ENCODE data around the gene BABAM2. TPM values are rescaled to one million over a fixed set of nuclear protein-coding genes. Genes with fewer than 3 reads are reported as not detected.
A peak's percentile ranks its signal among the peaks of the same experiment; 100 is the strongest.

BABAM2 gene
- total and polyA plus RNA-seq, 5 donors = 45.2 to 65.2 (median 64.0) TPM

- no peak overlapping the region for H3K27ac ChIP-seq (ENCODE audit: low read length)
- DNase-seq (no peak), ATAC-seq (no peak)
- H3K9me3 ChIP-seq (ENCODE audit: control insufficient read depth, low read length) = no peaks in the 10 kb centered on the region
- no peak overlapping the region for H3K4me3 ChIP-seq (ENCODE audit: low read length)
- 94% methylated on average over 5 of the region's 5 CpGs for WGBS
- intact Hi-C loops (cut with DNase I) = no loop called here
- peaks cover 3% of the 10 kb centered on the region for H3K4me1 ChIP-seq (ENCODE audit: control insufficient read depth, insufficient read depth, low read length)
- H3K27me3 ChIP-seq (ENCODE audit: control insufficient read depth, insufficient read depth) = no peaks in the 10 kb centered on the region
Observed at GRCh38 chr2:28148566-28148965, 258.0 kb downstream of the BABAM2 start.

- intact Hi-C loops (cut with DNase I) = no loop called here
- 64% methylated on average over 5 of the region's 5 CpGs for WGBS
- Histone ChIP-seq H3K9me3 (ENCODE audit: control insufficient read depth, low read length) (no peaks in the 10 kb centered on the region), H3K4me3 (ENCODE audit: low read length) (no peak overlapping the region), H3K4me1 (ENCODE audit: control insufficient read depth, insufficient read depth, low read length) (peaks cover 3% of the 10 kb centered on the region), H3K27ac (ENCODE audit: low read length) (no peak overlapping the region), H3K27me3 (ENCODE audit: control insufficient read depth, insufficient read depth) (no peaks in the 10 kb centered on the region)
- DNase-seq (no peak), ATAC-seq (peak in 1 of 2 donors; percentile 29)
Observed at GRCh38 chr2:28150236-28150915, 259.8 kb downstream of the BABAM2 start.

DNA sequence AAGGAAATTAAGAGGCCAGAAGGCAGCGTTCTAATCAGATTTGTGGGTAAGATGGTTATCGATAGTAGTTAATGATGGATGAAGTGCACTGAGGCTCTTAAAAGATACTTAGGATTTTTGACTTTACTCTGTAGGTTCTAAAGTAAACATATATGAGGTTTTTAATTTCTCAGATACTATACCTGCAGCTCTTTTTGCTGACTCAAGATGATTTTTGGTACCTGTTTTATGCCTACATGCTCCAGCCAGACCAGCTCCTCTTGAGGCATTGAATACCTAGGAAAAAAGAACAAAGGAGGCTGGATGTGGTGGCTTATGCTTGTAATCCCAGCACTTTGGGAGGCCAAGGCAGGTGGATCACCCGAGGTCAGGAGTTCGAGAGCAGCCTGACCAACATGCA, 260.5 kb downstream of the BABAM2 start:
- 88% methylated on average over 4 of the region's 4 CpGs for WGBS
- Histone ChIP-seq H3K9me3 (ENCODE audit: control insufficient read depth, low read length) (no peaks in the 10 kb centered on the region), H3K4me1 (ENCODE audit: control insufficient read depth, insufficient read depth, low read length) (peaks cover 3% of the 10 kb centered on the region), H3K27me3 (ENCODE audit: control insufficient read depth, insufficient read depth) (no peaks in the 10 kb centered on the region), H3K27ac (ENCODE audit: low read length) (no peak overlapping the region), H3K4me3 (ENCODE audit: low read length) (no peak overlapping the region)
- DNase-seq = no peak
- no peak for ATAC-seq
- intact Hi-C loops (cut with DNase I) = no loop called here

GRCh38 chr2:28152585-28153280, 262.2 kb downstream of the BABAM2 start:
- 86% methylated on average over 3 of the region's 3 CpGs for WGBS
- no peaks in the 10 kb centered on the region for H3K27me3 ChIP-seq (ENCODE audit: control insufficient read depth, insufficient read depth)
- H3K4me3 ChIP-seq (ENCODE audit: low read length) = no peak overlapping the region
- no peaks in the 10 kb centered on the region for H3K9me3 ChIP-seq (ENCODE audit: control insufficient read depth, low read length)
- ATAC-seq (no peak), DNase-seq (no peak)
- peaks cover 3% of the 10 kb centered on the region for H3K4me1 ChIP-seq (ENCODE audit: control insufficient read depth, insufficient read depth, low read length)
- no peak overlapping the region for H3K27ac ChIP-seq (ENCODE audit: low read length)
- intact Hi-C loops (cut with DNase I) = no loop called here

DNA sequence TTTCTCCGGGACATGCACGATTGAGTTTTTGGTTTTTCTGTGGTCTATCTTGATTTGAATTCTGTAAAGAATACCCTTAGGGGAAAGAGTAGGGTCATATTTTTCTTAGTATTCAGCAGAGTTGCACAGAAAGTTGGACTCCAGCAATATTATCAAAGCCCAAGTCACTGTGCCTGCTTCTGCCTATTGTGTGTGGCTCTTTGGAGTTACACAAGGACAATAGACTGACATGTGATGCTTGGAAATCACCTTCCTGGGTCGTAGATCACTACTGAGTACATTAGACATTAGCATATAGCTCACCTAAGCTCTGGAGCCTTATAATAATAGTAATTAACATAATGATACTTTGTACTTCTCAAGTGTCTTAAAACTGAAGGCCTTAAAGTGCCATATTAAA, 263.3 kb downstream of the BABAM2 start:
- Histone ChIP-seq H3K27ac (ENCODE audit: low read length) (no peak overlapping the region), H3K9me3 (ENCODE audit: control insufficient read depth, low read length) (no peaks in the 10 kb centered on the region), H3K27me3 (ENCODE audit: control insufficient read depth, insufficient read depth) (no peaks in the 10 kb centered on the region), H3K4me3 (ENCODE audit: low read length) (no peak overlapping the region), H3K4me1 (ENCODE audit: control insufficient read depth, insufficient read depth, low read length) (peaks cover 3% of the 10 kb centered on the region)
- WGBS = 88% methylated on average over 3 of the region's 3 CpGs
- DNase-seq (no peak), ATAC-seq (no peak)
- intact Hi-C loops (cut with DNase I) = no loop called here

DNA sequence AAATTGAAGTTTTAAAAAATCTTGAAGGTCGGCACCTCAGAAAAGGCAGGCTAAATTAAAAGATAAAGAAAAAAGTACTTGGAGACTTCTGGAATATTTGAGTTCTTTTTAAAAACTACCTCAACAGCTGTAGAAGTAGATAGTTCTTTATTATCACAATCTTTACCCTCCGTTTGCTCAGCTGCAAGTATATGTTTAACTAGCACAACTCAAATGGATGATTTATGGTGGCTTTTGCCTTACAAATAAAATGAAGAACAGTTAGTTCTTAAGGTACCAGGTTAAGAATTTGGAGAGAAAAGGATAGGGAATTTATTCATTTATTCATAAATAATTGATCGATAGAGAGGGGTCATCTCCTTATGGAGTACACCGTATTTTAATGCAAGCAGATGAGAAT, 264.6 kb downstream of the BABAM2 start:
- ATAC-seq (no peak), DNase-seq (no peak)
- peaks cover 3% of the 10 kb centered on the region for H3K4me1 ChIP-seq (ENCODE audit: control insufficient read depth, insufficient read depth, low read length)
- no peaks in the 10 kb centered on the region for H3K27me3 ChIP-seq (ENCODE audit: control insufficient read depth, insufficient read depth)
- no peak overlapping the region for H3K27ac ChIP-seq (ENCODE audit: low read length)
- no peak overlapping the region for H3K4me3 ChIP-seq (ENCODE audit: low read length)
- no peaks in the 10 kb centered on the region for H3K9me3 ChIP-seq (ENCODE audit: control insufficient read depth, low read length)
- 95% methylated on average over 4 of the region's 4 CpGs for WGBS
- intact Hi-C loops (cut with DNase I) = no loop called here

- intact Hi-C loops (cut with DNase I) = no loop called here
- Histone ChIP-seq H3K27ac (ENCODE audit: low read length) (no peak overlapping the region), H3K4me1 (ENCODE audit: control insufficient read depth, insufficient read depth, low read length) (peaks cover 3% of the 10 kb centered on the region), H3K4me3 (ENCODE audit: low read length) (no peak overlapping the region), H3K9me3 (ENCODE audit: control insufficient read depth, low read length) (no peaks in the 10 kb centered on the region), H3K27me3 (ENCODE audit: control insufficient read depth, insufficient read depth) (no peaks in the 10 kb centered on the region)
- ATAC-seq (no peak), DNase-seq (no peak)
- WGBS = 64% methylated on average over 1 of the region's 1 CpG
Observed at GRCh38 chr2:28155627-28156026, 265.1 kb downstream of the BABAM2 start.

DNA sequence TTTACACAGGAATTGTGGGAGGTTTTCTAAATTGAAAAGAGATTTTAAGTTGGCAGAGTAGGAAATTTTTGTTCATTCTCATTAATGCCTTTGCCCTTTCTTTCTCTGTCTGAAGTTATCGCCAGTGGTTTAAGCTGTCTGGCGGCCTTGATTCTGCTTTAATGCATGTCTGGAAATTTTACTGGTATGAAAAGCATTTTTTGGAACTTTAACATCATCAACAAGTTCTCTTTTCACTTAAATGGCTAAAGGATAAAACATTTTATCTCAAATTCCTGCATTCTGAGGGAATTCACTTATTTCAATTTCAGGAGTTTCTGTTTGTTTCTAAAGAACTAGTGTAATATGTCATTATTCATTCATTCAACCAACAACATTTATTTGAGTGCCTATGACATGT, 268.3 kb downstream of the BABAM2 start:
- no peak overlapping the region for H3K4me3 ChIP-seq (ENCODE audit: low read length)
- ATAC-seq = no peak
- H3K4me1 ChIP-seq (ENCODE audit: control insufficient read depth, insufficient read depth, low read length) = peaks cover 6% of the 10 kb centered on the region
- 95% methylated on average over 2 of the region's 2 CpGs for WGBS
- intact Hi-C loops (cut with DNase I) = no loop called here
- H3K27me3 ChIP-seq (ENCODE audit: control insufficient read depth, insufficient read depth) = no peaks in the 10 kb centered on the region
- no peaks in the 10 kb centered on the region for H3K9me3 ChIP-seq (ENCODE audit: control insufficient read depth, low read length)
- no peak for DNase-seq
- H3K27ac ChIP-seq (ENCODE audit: low read length) = no peak overlapping the region

- 67% methylated on average over 3 of the region's 3 CpGs for WGBS
Observed at GRCh38 chr2:28160986-28161425, 270.5 kb downstream of the BABAM2 start.

GRCh38 chr2:28161466-28161865, 270.9 kb downstream of the BABAM2 start:
- peaks cover 16% of the 10 kb centered on the region for H3K4me1 ChIP-seq (ENCODE audit: control insufficient read depth, insufficient read depth, low read length)
- ATAC-seq (no peak), DNase-seq (no peak)
- no peaks in the 10 kb centered on the region for H3K9me3 ChIP-seq (ENCODE audit: control insufficient read depth, low read length)
- H3K4me3 ChIP-seq (ENCODE audit: low read length) = no peak overlapping the region
- no peak overlapping the region for H3K27ac ChIP-seq (ENCODE audit: low read length)
- intact Hi-C loops (cut with DNase I) = no loop called here
- WGBS = 83% methylated on average over 2 of the region's 2 CpGs
- H3K27me3 ChIP-seq (ENCODE audit: control insufficient read depth, insufficient read depth) = no peaks in the 10 kb centered on the region

More at GRCh38 chr2:28160986-28161425, 270.5 kb downstream of the BABAM2 start:
- no peak for ATAC-seq
- no peak for DNase-seq
- no peaks in the 10 kb centered on the region for H3K9me3 ChIP-seq (ENCODE audit: control insufficient read depth, low read length)
- H3K4me3 ChIP-seq (ENCODE audit: low read length) = no peak overlapping the region
- peaks cover 11% of the 10 kb centered on the region for H3K4me1 ChIP-seq (ENCODE audit: control insufficient read depth, insufficient read depth, low read length)
- no peaks in the 10 kb centered on the region for H3K27me3 ChIP-seq (ENCODE audit: control insufficient read depth, insufficient read depth)
- intact Hi-C loops (cut with DNase I) = no loop called here
- no peak overlapping the region for H3K27ac ChIP-seq (ENCODE audit: low read length)

- intact Hi-C loops (cut with DNase I) = no loop called here
- WGBS = 75% methylated on average over 3 of the region's 3 CpGs
- Histone ChIP-seq H3K4me1 (ENCODE audit: control insufficient read depth, insufficient read depth, low read length) (peaks cover 16% of the 10 kb centered on the region), H3K4me3 (ENCODE audit: low read length) (no peak overlapping the region), H3K27me3 (ENCODE audit: control insufficient read depth, insufficient read depth) (no peaks in the 10 kb centered on the region), H3K27ac (ENCODE audit: low read length) (peak overlapping the region; percentile 48), H3K9me3 (ENCODE audit: control insufficient read depth, low read length) (no peaks in the 10 kb centered on the region)
- no peak for ATAC-seq
- DNase-seq = no peak
Observed at GRCh38 chr2:28162564-28162963, 272.0 kb downstream of the BABAM2 start.

Data from right cardiac atrium (tissue), 5 donors.